Measurements from ENCODE around the gene SYP.
"Not testable (repeated sequence)": the region's sequence is repeated elsewhere in the genome, so short reads cannot be mapped to it uniquely, and the experiment has no call there.

The SYP gene

GRCh38 chrX:49190821-49191573, 9.0 kb downstream of the SYP start:
- peak; percentile 97 for DNase-seq (ENCODE audit: low read depth, low spot score)

- DNase-seq (ENCODE audit: low read depth, low spot score): no peak
These were observed 10.4 kb downstream of the SYP start for GRCh38 chrX:49189606-49190005.

GRCh38 chrX:49188468-49189076, 11.4 kb downstream of the SYP start:
- DNase-seq (ENCODE audit: low read depth, low spot score): no peak

GRCh38 chrX:49187526-49187925, 12.5 kb downstream of the SYP start:
- no peak for DNase-seq (ENCODE audit: low read depth, low spot score)

- no peak for DNase-seq (ENCODE audit: low read depth, low spot score)
These were observed 13.0 kb downstream of the SYP start for GRCh38 chrX:49187028-49187394.

GRCh38 chrX:49186125-49187027, 13.6 kb downstream of the SYP start, which contains the start of gene PRICKLE3:
Gene PRICKLE3 (minus strand): TSS chrX:49186373. CDS start chrX:49186297, 76 bp downstream.
- DNase-seq (ENCODE audit: low read depth, low spot score): peak; percentile 65

- DNase-seq (ENCODE audit: low read depth, low spot score): peak; percentile 92
These were observed 15.4 kb downstream of the SYP start for GRCh38 chrX:49184294-49185281.

GRCh38 chrX:49183701-49184281, 16.2 kb downstream of the SYP start:
- no peak for DNase-seq (ENCODE audit: low read depth, low spot score)

- DNase-seq (ENCODE audit: low read depth, low spot score): no peak
These were observed 20.6 kb downstream of the SYP start for GRCh38 chrX:49179358-49179757.

- no peak for DNase-seq (ENCODE audit: low read depth, low spot score)
These were observed 21.5 kb downstream of the SYP start for GRCh38 chrX:49178537-49178936.

- no peak for DNase-seq (ENCODE audit: low read depth, low spot score)
These were observed 22.0 kb downstream of the SYP start for GRCh38 chrX:49177873-49178480.

- DNase-seq (ENCODE audit: low read depth, low spot score): no peak
These were observed 22.6 kb downstream of the SYP start for GRCh38 chrX:49177338-49177833.

- no peak for DNase-seq (ENCODE audit: low read depth, low spot score)
These were observed 23.3 kb downstream of the SYP start for GRCh38 chrX:49176421-49177326.

GRCh38 chrX:49175435-49176274, 24.3 kb downstream of the SYP start:
- DNase-seq (ENCODE audit: low read depth, low spot score): no peak

GRCh38 chrX:49174723-49175122, 25.3 kb downstream of the SYP start:
- no peak for DNase-seq (ENCODE audit: low read depth, low spot score)

GRCh38 chrX:49173544-49173943, 26.4 kb downstream of the SYP start:
- DNase-seq (ENCODE audit: low read depth, low spot score): not testable (repeated sequence)

- peak; percentile 58 for DNase-seq (ENCODE audit: low read depth, low spot score)
These were observed 27.7 kb downstream of the SYP start for GRCh38 chrX:49172280-49172780.

- DNase-seq (ENCODE audit: low read depth, low spot score): peak; percentile 66
These were observed 28.2 kb downstream of the SYP start, which contains the start of gene PLP2 for GRCh38 chrX:49171752-49172279. Gene PLP2 (plus strand): TSS chrX:49171898. CDS start chrX:49172001, 103 bp downstream.
